Spinal cord (tissue), 10 donors: ENCODE data around the gene ARHGEF37. TPM values are rescaled to one million over a fixed set of nuclear protein-coding genes. Genes with fewer than 3 reads are reported as not detected.
A peak's percentile ranks its signal among the peaks of the same experiment; 100 is the strongest.

Experiments used
- DNase-seq, 6 donors: peaks; one replicate each; pipeline versions ENCODE4 v3.0.0 to v3.0.0-alpha.2; 2013 to 2015; ENCODE audit warnings: low spot score in 6 of 6, low read depth in 4 of 6
- H3K27ac ChIP-seq: one replicate; pipeline ENCODE4 v1.5.1; 2013; ENCODE audit warnings: low read depth, low read length, control low read depth
- H3K27me3 ChIP-seq: one replicate; pipeline ENCODE4 v1.6.1; 2013; ENCODE audit warnings: low read length; ENCODE audit not compliant: control insufficient read depth, insufficient read depth
- H3K36me3 ChIP-seq: one replicate; pipeline ENCODE4 v1.6.1; 2013; ENCODE audit warnings: low read length; ENCODE audit not compliant: control insufficient read depth, insufficient read depth
- H3K4me1 ChIP-seq: one replicate; pipeline ENCODE4 v1.6.1; 2013; ENCODE audit warnings: low read length; ENCODE audit not compliant: control insufficient read depth, insufficient read depth
- H3K4me3 ChIP-seq: one replicate; pipeline ENCODE4 v1.5.1; 2013; ENCODE audit warnings: low read depth, low read length, control low read depth
- H3K9me3 ChIP-seq: one replicate; pipeline ENCODE4 v1.6.1; 2013; ENCODE audit warnings: low read length; ENCODE audit not compliant: control insufficient read depth, insufficient read depth
- WGBS: methylation state at CpG from one replicate; pipeline ENCODE4 v1.1.5; 2013; ENCODE audit warnings: missing lambda C conversion rate; ENCODE audit not compliant: insufficient coverage; 5-methylcytosine and 5-hydroxymethylcytosine counted together
- polyA plus RNA-seq, 2 donors: library from polyadenylated mRNA; unstranded; fragments of 120-200 nt; gene quantifications; one replicate each; pipeline ENCODE4 v1.2.1, GENCODE V29; 2013; ENCODE audit not compliant: insufficient read length in 2 of 2
- total RNA-seq, 2 donors: library from RNA; depleted of rRNA in 1 of 2; stranded (reverse); fragments of 120-200 nt in 1 of 2; fragments of >200 nt in 1 of 2; gene quantifications; one replicate each; pipeline versions ENCODE4 v1.2.3 to v1.2.4, GENCODE V29; 2013 to 2014
- donor health status: healthy.

ARHGEF37 gene
- total and polyA plus RNA-seq, 4 donors, result 5.6 to 22.3 (median 7.1) TPM

GRCh38 chr5:149605998-149606724 is 24.9 kb downstream of the ARHGEF37 start:
- H3K4me1 ChIP-seq, result no peaks in the 10 kb centered on the region
- no peak overlapping the region for H3K4me3 ChIP-seq
- H3K9me3 ChIP-seq, result no peaks in the 10 kb centered on the region
- no peak for DNase-seq
- no peaks in the 10 kb centered on the region for H3K27me3 ChIP-seq
- 93% methylated on average over 10 of the region's 11 CpGs for WGBS
- peaks cover 9% of the 10 kb centered on the region for H3K36me3 ChIP-seq
- no peak overlapping the region for H3K27ac ChIP-seq

GRCh38 chr5:149608936-149609545 is 27.7 kb downstream of the ARHGEF37 start:
- no peaks in the 10 kb centered on the region for H3K9me3 ChIP-seq
- H3K36me3 ChIP-seq, result peaks cover 9% of the 10 kb centered on the region
- WGBS, result 100% methylated on average over 1 of the region's 4 CpGs
- no peak overlapping the region for H3K27ac ChIP-seq
- H3K4me1 ChIP-seq, result no peaks in the 10 kb centered on the region
- H3K27me3 ChIP-seq, result no peaks in the 10 kb centered on the region
- no peak for DNase-seq
- H3K4me3 ChIP-seq, result no peak overlapping the region

GRCh38 chr5:149609640-149610219 is 28.4 kb downstream of the ARHGEF37 start:
- DNase-seq, result no peak
- no peaks in the 10 kb centered on the region for H3K9me3 ChIP-seq
- peaks cover 9% of the 10 kb centered on the region for H3K36me3 ChIP-seq
- H3K27me3 ChIP-seq, result no peaks in the 10 kb centered on the region
- no peak overlapping the region for H3K4me3 ChIP-seq
- H3K4me1 ChIP-seq, result no peaks in the 10 kb centered on the region
- H3K27ac ChIP-seq, result no peak overlapping the region
- 90% methylated on average over 12 of the region's 14 CpGs for WGBS

- H3K9me3 ChIP-seq, result no peaks in the 10 kb centered on the region
- DNase-seq, result no peak
- 100% methylated on average over 1 of the region's 4 CpGs for WGBS
- H3K36me3 ChIP-seq, result peaks cover 9% of the 10 kb centered on the region
- H3K4me1 ChIP-seq, result no peaks in the 10 kb centered on the region
- no peaks in the 10 kb centered on the region for H3K27me3 ChIP-seq
- no peak overlapping the region for H3K27ac ChIP-seq
- no peak overlapping the region for H3K4me3 ChIP-seq
These were observed 29.4 kb downstream of the ARHGEF37 start for GRCh38 chr5:149610589-149611255.

GRCh38 chr5:149611326-149611725 is 30.0 kb downstream of the ARHGEF37 start:
- no peak overlapping the region for H3K27ac ChIP-seq
- H3K27me3 ChIP-seq, result no peaks in the 10 kb centered on the region
- no peaks in the 10 kb centered on the region for H3K4me1 ChIP-seq
- no peaks in the 10 kb centered on the region for H3K9me3 ChIP-seq
- H3K4me3 ChIP-seq, result no peak overlapping the region
- DNase-seq, result peak in 1 of 6 donors; percentile 11
- 50% methylated on average over 2 of the region's 5 CpGs for WGBS
- peaks cover 9% of the 10 kb centered on the region for H3K36me3 ChIP-seq

- Histone ChIP-seq H3K4me1 (no peaks in the 10 kb centered on the region), H3K36me3 (peaks cover 20% of the 10 kb centered on the region), H3K9me3 (no peaks in the 10 kb centered on the region), H3K27me3 (no peaks in the 10 kb centered on the region), H3K4me3 (no peak overlapping the region), H3K27ac (no peak overlapping the region)
- no peak for DNase-seq
- WGBS, result 84% methylated on average over 5 of the region's 8 CpGs
These were observed 33.0 kb downstream of the ARHGEF37 start for GRCh38 chr5:149614034-149614907.

GRCh38 chr5:149615976-149616375 is 34.7 kb downstream of the ARHGEF37 start:
- 67% methylated on average over 5 of the region's 5 CpGs for WGBS

GRCh38 chr5:149616727-149617285 is 35.5 kb downstream of the ARHGEF37 start:
- Histone ChIP-seq H3K27me3 (no peaks in the 10 kb centered on the region), H3K36me3 (peaks cover 19% of the 10 kb centered on the region), H3K9me3 (no peaks in the 10 kb centered on the region), H3K4me3 (no peak overlapping the region), H3K4me1 (no peaks in the 10 kb centered on the region), H3K27ac (no peak overlapping the region)
- no peak for DNase-seq
- WGBS, result 83% methylated on average over 1 of the region's 3 CpGs

More at GRCh38 chr5:149615976-149616375, 34.7 kb downstream of the ARHGEF37 start:
- H3K9me3 ChIP-seq, result no peaks in the 10 kb centered on the region
- H3K36me3 ChIP-seq, result peaks cover 12% of the 10 kb centered on the region
- H3K4me1 ChIP-seq, result no peaks in the 10 kb centered on the region
- no peak for DNase-seq
- H3K27me3 ChIP-seq, result no peaks in the 10 kb centered on the region
- H3K27ac ChIP-seq, result no peak overlapping the region
- no peak overlapping the region for H3K4me3 ChIP-seq
